K562 (cell line): Measurements from ENCODE around the gene IDH3G. TPM values are rescaled to one million over a fixed set of nuclear protein-coding genes. Genes with fewer than 3 reads are reported as not detected.
A peak's percentile ranks its signal among the peaks of the same experiment; 100 is the strongest.

Experiments
- ATAC-seq: fragments of 200-7000 bp; cut with Tn5 transposase; 3 replicates; pipeline ENCODE4 v1.9.1; 2020; ENCODE audit warnings: moderate library complexity
- BruUV-seq: library from RNA; stranded (reverse); fragments of 400-500 nt; replicated peaks from 2 replicates; lab custom pipeline; 2021; lab: Mats Ljungman, UMichigan
- CTCF ChIA-PET: fragments of 300-600 bp; formaldehyde crosslinking; extraction: SDS; loops from one replicate; lab custom pipeline; 2021; ENCODE audit warnings: low intra/inter-chr PET ratio; lab: Yijun Ruan, JAX
- POLR2A ChIA-PET: fragments of 300-600, 350-650 bp; sonication (Branson Sonifier 250); formaldehyde crosslinking; extraction: SDS; loops from one replicate; lab custom pipeline; 2021; ENCODE audit warnings: antibody characterized with exemption, inconsistent platforms; lab: Yijun Ruan, JAX
- DNase-seq, 4 experiments: peaks; one replicate each; pipeline versions ENCODE4 v3.0.0 to v3.0.0-alpha.2; 2011 to 2018; ENCODE audit warnings: low spot score in 3 of 4, mixed read lengths in 3 of 4; ENCODE audit errors: extremely low read depth in 1 of 4
- FAIRE-seq: peaks from 2 replicates; lab custom pipeline; 2011; peaks lifted over from hg19 to GRCh38; lab: Jason Lieb, UNC
- H2AFZ ChIP-seq: 2 replicates; pipeline ENCODE4 v1.6.0; 2011; ENCODE audit warnings: low read depth, low read length, control low read depth, inconsistent platforms
- H3K27ac ChIP-seq: fragments of 200-600 bp; 3 replicates; pipeline ENCODE4 v1.8.0; 2011; ENCODE audit warnings: low read depth, mild to moderate bottlenecking, control low read depth, inconsistent platforms, low read length, moderate library complexity, mixed read lengths; ENCODE audit errors: extremely low read depth
- H3K27me3 ChIP-seq, 2 experiments: fragments of 300-600 bp in 1 of 2; 2 replicates in 1 of 2; 3 replicates in 1 of 2; pipeline versions ENCODE4 v1.6.0 to v1.8.0; 2011; ENCODE audit warnings: inconsistent platforms in 2 of 2, low read length in 2 of 2, mild to moderate bottlenecking in 1 of 2, mixed read lengths in 1 of 2, moderate library complexity in 1 of 2; ENCODE audit not compliant: control insufficient read depth in 2 of 2, insufficient read depth in 2 of 2
- H3K36me3 ChIP-seq: fragments of 300-600 bp; 3 replicates; pipeline ENCODE4 v1.8.0; 2011; ENCODE audit warnings: mild to moderate bottlenecking, low read length, inconsistent platforms; ENCODE audit not compliant: control insufficient read depth, insufficient read depth
- H3K4me1 ChIP-seq, 2 experiments: fragments of 200-600 bp in 1 of 2; replicated peaks in 1 of 2; 2 replicates in 1 of 2; 3 replicates in 1 of 2; pipeline versions ENCODE4 v1.5.1 to v1.8.0; 2011; ENCODE audit warnings: inconsistent platforms in 2 of 2, low read length in 2 of 2, mild to moderate bottlenecking in 1 of 2, mixed read lengths in 1 of 2, moderate library complexity in 1 of 2; ENCODE audit not compliant: control insufficient read depth in 2 of 2, insufficient read depth in 2 of 2
- H3K4me2 ChIP-seq: 2 replicates; pipeline ENCODE4 v1.6.1; 2011; ENCODE audit warnings: low read length, control low read depth, inconsistent platforms, mixed read lengths; ENCODE audit not compliant: insufficient read depth
- H3K4me3 ChIP-seq: fragments of 200-600 bp; sonication (generic), shearing (Covaris generic); 2 replicates; pipeline ENCODE4 v1.5.1; 2016; ENCODE audit warnings: control low read depth, inconsistent platforms
- H3K79me2 ChIP-seq: fragments of 200-600 bp; 3 replicates; pipeline ENCODE4 v1.8.0; 2011; ENCODE audit warnings: low read length, inconsistent platforms; ENCODE audit not compliant: control insufficient read depth, insufficient read depth
- H3K9ac ChIP-seq, 2 experiments: 2 replicates each; pipeline versions ENCODE4 v1.6.0 to v1.6.1; 2011; ENCODE audit warnings: low read depth in 2 of 2, low read length in 2 of 2, control low read depth in 1 of 2, inconsistent platforms in 1 of 2, mild to moderate bottlenecking in 1 of 2, mixed read lengths in 1 of 2; ENCODE audit not compliant: insufficient read depth in 1 of 2
- H3K9me1 ChIP-seq: one replicate; pipeline ENCODE4 v1.6.0; 2011; ENCODE audit warnings: inconsistent platforms, mild to moderate bottlenecking, low read length, moderate library complexity; ENCODE audit not compliant: control insufficient read depth, insufficient read depth
- H3K9me3 ChIP-seq: replicated peaks from 2 replicates; pipeline ENCODE4 v1.5.1; 2011; ENCODE audit warnings: low read depth, low read length, inconsistent platforms; ENCODE audit not compliant: control insufficient read depth, insufficient read depth
- H4K20me1 ChIP-seq: replicated peaks from 2 replicates; pipeline ENCODE4 v1.6.1; 2011; ENCODE audit warnings: low read length, inconsistent platforms, mixed read lengths; ENCODE audit not compliant: control insufficient read depth, insufficient read depth
- KDM1A ChIP-seq, 2 experiments: fragments of 450-650 bp; IDR thresholded peaks; 2 replicates each; pipeline ENCODE4 v1.6.1; 2016; ENCODE audit warnings: mild to moderate bottlenecking in 2 of 2
- KLF16 ChIP-seq: IDR thresholded peaks from 2 replicates; pipeline ENCODE4 v1.6.1; 2016; ENCODE audit warnings: antibody characterized with exemption
- MTA2 ChIP-seq: fragments of 450-650 bp; IDR thresholded peaks from 2 replicates; pipeline ENCODE4 v1.6.1; 2016; ENCODE audit warnings: low read depth
- SAFB ChIP-seq: fragments of 200-400 bp; formaldehyde crosslinking; IDR thresholded peaks from 2 replicates; pipeline ENCODE4 v1.6.1; 2017; ENCODE audit warnings: low read depth, low read length, borderline replicate concordance
- ZNF3 ChIP-seq: fragments of 250-450 bp; sonication (Bioruptor Pico); IDR thresholded peaks from 2 replicates; pipeline ENCODE4 v1.5.0; 2021; ENCODE audit warnings: mild to moderate bottlenecking, moderate library complexity
- WGBS: fragments of 100-300 bp; shearing (Covaris generic); methylation state at CpG from one replicate; pipeline ENCODE4 v1.1.6; 2016; ENCODE audit warnings: low coverage, mixed read lengths; ENCODE audit not compliant: insufficient coverage; ENCODE audit errors: missing lambda C conversion rate; 5-methylcytosine and 5-hydroxymethylcytosine counted together
- in situ Hi-C: fragments of 300-500 bp; cut with MboI; formaldehyde crosslinking; loops from 4 replicates; pipeline ENCODE4 v1.15.0; 2018; ENCODE audit warnings: inconsistent platforms, mixed read lengths
- intact Hi-C: fragments of 100-400 bp; cut with micrococcal nuclease; formaldehyde crosslinking; loops from 2 replicates; pipeline ENCODE4 v1.14.2; 2022
- polyA plus RNA-seq, 8 experiments: library from polyadenylated mRNA; depleted of rRNA in 4 of 8; stranded (reverse) in 5 of 8; unstranded in 3 of 8; fragments of >200 nt; fragmentation: Nextera tagmentation in 2 of 8; fragmentation: Illumina TruSeq in 1 of 8; extraction: Ambion mirVana in 2 of 8; extraction: Trizol in 1 of 8; gene quantifications; 2 replicates each; pipeline versions ENCODE4 v1.2.1 to v1.2.3, GENCODE V29; 2011 to 2014; ENCODE audit warnings: inconsistent platforms in 1 of 8, missing spikeins in 1 of 8
- total RNA-seq, 7 experiments: library from RNA; depleted of rRNA in 6 of 7; stranded (reverse); fragments of >200 nt in 6 of 7; fragmentation: Illumina TruSeq in 2 of 7; extraction: Trizol in 2 of 7; gene quantifications; 2 replicates each; pipeline versions ENCODE4 v1.2.1 to v1.2.3, GENCODE V29; 2011 to 2021; ENCODE audit warnings: low replicate concordance in 1 of 7
- TF ChIP-seq, protein P1 (sequence below), 3 experiments: fragments of 200-800 bp in 1 of 3; sonication (Bioruptor generic) in 1 of 3; sonication (generic) in 1 of 3; formaldehyde crosslinking in 1 of 3; IDR thresholded peaks; 2 replicates each; pipeline versions ENCODE4 v1.6.1 to v1.8.0; 2016 to 2022; ENCODE audit warnings: mild to moderate bottlenecking in 2 of 3, missing compliant biosample characterization in 2 of 3, missing genetic modification characterization in 2 of 3, missing genetic modification reagents in 1 of 3

Gene IDH3G
- total and polyA plus RNA-seq, 9 of the 15 experiments (the other 6 are each of a cell fraction or from before 2014, with no cell fraction given) = 24.3 to 72.5 (median 37.9) TPM

DNA sequence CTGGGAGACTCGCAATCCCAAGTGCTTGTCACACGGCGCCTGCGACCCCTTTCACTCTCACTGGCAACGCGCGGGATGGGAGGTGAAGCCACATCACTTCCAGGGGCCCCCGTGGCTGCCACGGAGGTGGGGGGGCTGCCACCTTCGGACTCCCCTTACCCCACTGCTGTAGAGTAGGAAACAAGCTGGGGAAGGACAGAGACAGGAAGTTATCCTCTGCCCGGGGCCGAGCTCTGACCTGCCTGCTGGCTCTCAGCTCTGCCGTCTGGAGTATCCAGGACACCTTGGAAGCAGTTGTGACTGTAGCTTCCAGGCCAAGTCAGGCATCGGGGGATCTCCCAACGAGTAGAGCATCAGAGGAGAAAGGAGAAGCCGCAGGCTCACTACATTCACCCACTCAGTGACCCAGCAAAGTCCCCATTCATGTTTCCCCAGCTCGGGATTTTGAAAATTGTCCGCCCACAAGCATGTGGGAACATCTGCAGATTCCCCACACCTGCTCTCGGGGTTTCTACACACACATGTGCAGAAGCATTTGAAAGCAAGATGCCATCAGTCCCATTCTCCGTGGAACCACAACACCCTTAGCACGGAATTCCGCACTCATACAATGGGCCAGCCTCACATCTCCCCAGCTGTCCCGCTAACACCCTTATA lies 25.3 kb upstream of the IDH3G start:
- Histone ChIP-seq H4K20me1 (no peaks in the 10 kb centered on the region; the same call in 1 of the 2 replicates), H3K36me3 (no peaks in the 10 kb centered on the region), H3K79me2 (no peaks in the 10 kb centered on the region), H3K9me1 (no peaks in the 10 kb centered on the region), H2AFZ (peak overlapping the region; percentile 90), H3K4me1 (peaks cover 5 to 18% of the 10 kb centered on the region in 2 experiments; a peak in 4 of 5 replicates), H3K4me2 (peak overlapping the region; percentile 73), H3K4me3 (peak overlapping the region; percentile 40), H3K27ac (no peak overlapping the region), H3K9ac (peak overlapping the region; percentile 41 to 90; a peak in 3 of 4 replicates), H3K27me3 (peaks cover 3 to 17% of the 10 kb centered on the region in 2 experiments; a peak in 3 of 5 replicates), H3K9me3 (no peaks in the 10 kb centered on the region)
- in situ Hi-C loops (loop anchor here (5.0 kb wide), 1 partner anchor 322 kb away; no protein-coding TSS in a partner anchor), intact Hi-C loops (no loop called here)
- no peak for FAIRE-seq
- WGBS = 28% methylated on average over 19 of the region's 23 CpGs
- BruUV-seq = no TSS peak
- TF ChIP-seq KDM1A (IDR thresholded peaks at IDR 0.05) = no peak
- TF ChIP-seq MTA2 = no peak
- no peak for TF ChIP-seq KLF16
- TF ChIP-seq, protein P1, sequence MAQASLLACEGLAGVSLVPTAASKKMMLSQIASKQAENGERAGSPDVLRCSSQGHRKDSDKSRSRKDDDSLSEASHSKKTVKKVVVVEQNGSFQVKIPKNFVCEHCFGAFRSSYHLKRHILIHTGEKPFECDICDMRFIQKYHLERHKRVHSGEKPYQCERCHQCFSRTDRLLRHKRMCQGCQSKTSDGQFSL (CRISPR knock-in tag; IDR thresholded peaks at IDR 0.05) = 0 out of 2 replicates have a peak, but pooled peaks have one; percentile 33
- TF ChIP-seq, protein P1 (tag; IDR thresholded peaks at IDR 0.05) = no peak
- no peak for TF ChIP-seq ZNF3 (CRISPR knock-in tag)
- TF ChIP-seq SAFB = no peak
- ChIA-PET POLR2A (interaction anchor here (1.0 kb wide), 1 partner anchor 106 kb away, joined by 3 read pairs; the partner anchor contains the start of gene ARHGAP4), CTCF (no interaction called here)
- no peak for DNase-seq
- ATAC-seq = 0 out of 3 replicates have a peak, but pooled peaks have one; percentile 5
